ENCODE results near the gene TULP4.

The TULP4 gene

GRCh38 chr6:158497620-158498019, 185.4 kb downstream of the TULP4 start:
- no peak for DNase-seq (ENCODE audit: low read depth in 4 of 4, low spot score in 1 of 4)

DNA sequence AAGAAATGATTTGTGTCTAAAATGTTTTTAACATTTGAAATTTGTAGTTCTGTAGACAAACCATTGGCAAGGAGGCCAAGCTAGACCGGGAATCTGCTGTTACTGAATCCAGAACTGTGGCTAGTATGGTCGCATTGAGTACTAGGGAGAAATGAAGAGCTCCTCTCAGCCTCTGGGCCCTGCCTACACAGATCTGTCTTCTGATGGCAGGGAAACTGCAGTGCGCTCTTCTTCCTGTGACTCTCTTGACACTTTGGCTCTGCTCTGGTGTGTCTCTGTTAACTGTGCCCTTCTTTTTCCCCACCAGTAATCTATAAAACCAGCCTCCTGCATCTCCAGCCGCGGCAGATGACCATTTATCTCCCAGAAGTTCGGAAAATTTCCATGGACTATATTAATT, 186.1 kb downstream of the TULP4 start:
- DNase-seq (ENCODE audit: low read depth in 4 of 4, low spot score in 1 of 4) = no peak

DNA sequence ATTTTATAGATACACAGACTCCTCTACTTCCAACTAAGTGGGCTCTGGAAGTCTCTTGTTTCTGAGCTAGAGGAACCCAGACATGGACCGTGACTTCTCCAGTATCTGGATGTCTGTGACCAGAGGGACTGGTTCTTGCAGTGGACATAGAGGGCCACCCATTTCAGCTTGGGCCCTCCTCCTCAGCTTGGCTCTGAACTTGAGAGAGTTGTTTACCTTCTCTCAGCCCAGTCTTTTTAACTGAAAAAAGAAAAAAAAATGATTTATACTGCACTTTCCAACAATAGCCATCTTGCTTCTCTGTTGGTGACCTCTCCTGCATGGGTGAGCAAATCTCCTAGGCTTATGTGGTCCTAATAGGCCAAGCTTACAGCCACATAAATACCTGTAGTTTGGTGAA, 187.3 kb downstream of the TULP4 start:
- DNase-seq (ENCODE audit: low read depth in 4 of 4, low spot score in 1 of 4) = no peak

- no peak for DNase-seq (ENCODE audit: low read depth in 4 of 4, low spot score in 1 of 4)
These were observed 187.9 kb downstream of the TULP4 start for GRCh38 chr6:158500016-158500735.

- no peak for DNase-seq (ENCODE audit: low read depth in 4 of 4, low spot score in 1 of 4)
These were observed 189.3 kb downstream of the TULP4 start for GRCh38 chr6:158501360-158502262.

GRCh38 chr6:158502263-158502950, 190.1 kb downstream of the TULP4 start:
- no peak for DNase-seq (ENCODE audit: low read depth in 4 of 4, low spot score in 1 of 4)

DNA sequence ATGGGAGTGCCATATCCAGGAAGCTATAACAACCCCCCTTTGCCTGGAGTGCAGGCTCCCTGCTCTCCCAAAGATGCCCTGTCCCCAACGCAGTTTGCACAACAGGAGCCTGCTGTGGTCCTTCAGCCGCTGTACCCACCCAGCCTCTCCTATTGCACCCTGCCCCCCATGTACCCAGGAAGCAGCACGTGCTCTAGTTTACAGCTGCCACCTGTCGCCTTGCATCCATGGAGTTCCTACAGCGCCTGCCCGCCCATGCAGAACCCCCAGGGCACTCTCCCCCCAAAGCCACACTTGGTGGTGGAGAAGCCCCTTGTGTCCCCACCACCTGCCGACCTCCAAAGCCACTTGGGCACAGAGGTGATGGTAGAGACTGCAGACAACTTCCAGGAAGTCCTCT, 191.0 kb downstream of the TULP4 start:
- DNase-seq (ENCODE audit: low read depth in 4 of 4, low spot score in 1 of 4) = no peak

DNA sequence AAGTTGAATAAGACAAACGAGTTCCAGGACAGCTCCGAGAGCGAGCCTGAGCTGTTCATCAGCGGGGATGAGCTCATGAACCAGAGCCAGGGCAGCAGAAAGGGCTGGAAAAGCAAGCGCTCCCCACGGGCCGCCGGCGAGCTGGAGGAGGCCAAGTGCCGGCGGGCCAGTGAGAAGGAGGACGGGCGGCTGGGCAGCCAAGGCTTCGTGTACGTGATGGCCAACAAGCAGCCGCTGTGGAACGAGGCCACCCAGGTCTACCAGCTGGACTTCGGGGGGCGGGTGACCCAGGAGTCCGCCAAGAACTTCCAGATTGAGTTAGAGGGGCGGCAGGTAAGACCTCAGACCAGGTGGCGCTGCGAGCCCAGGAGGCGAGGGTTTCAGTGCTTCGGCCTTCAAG, 191.6 kb downstream of the TULP4 start:
- DNase-seq (ENCODE audit: low read depth in 4 of 4, low spot score in 1 of 4) = no peak

DNA sequence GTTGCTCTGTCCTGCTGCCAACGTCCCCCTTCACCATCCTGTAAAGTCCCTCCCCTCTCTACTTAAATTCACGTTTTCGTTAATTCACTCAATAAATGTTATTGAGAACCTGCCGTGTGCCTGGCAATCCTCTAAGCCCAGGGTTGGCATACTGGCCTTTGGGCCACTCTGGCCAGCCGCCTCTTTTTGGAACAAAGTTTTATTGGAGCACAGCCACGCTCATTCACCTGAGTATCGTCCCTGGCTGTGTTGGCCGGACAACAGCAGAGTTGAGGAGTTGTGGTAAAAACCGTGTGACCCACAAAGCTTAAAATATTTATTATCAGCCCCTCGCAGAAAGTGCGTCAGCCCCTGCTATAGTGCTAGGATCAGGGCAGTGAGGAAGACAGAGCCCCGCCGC, 192.9 kb downstream of the TULP4 start:
- DNase-seq (ENCODE audit: low read depth in 4 of 4, low spot score in 1 of 4) = no peak

- no peak for DNase-seq (ENCODE audit: low read depth in 4 of 4, low spot score in 1 of 4)
These were observed 194.3 kb downstream of the TULP4 start for GRCh38 chr6:158506601-158507000.

DNA sequence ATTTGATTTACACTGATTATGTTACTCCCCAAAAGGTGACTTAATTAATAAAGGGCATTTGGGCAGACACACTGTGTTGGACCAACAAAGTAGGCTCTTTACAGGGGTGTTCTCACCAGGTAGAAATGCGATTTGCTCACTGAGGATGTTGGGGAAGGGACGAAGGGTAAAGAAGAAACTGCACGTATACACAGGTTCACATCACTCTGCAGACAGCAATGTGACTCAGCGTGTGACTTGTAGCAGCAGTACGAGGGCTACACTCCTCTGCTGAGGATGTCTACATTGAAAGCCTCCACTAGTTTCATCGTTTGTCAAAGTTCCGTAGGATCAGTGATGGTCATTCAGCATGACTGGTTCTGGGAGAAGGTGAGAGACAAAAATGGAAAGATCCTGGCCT, 194.9 kb downstream of the TULP4 start:
- no peak for DNase-seq (ENCODE audit: low read depth in 4 of 4, low spot score in 1 of 4)

GRCh38 chr6:158508450-158508849, 196.2 kb downstream of the TULP4 start:
- no peak for DNase-seq (ENCODE audit: low read depth in 4 of 4, low spot score in 1 of 4)

- no peak for DNase-seq (ENCODE audit: low read depth in 4 of 4, low spot score in 1 of 4)
These were observed 197.2 kb downstream of the TULP4 start for GRCh38 chr6:158509465-158509864.

DNA sequence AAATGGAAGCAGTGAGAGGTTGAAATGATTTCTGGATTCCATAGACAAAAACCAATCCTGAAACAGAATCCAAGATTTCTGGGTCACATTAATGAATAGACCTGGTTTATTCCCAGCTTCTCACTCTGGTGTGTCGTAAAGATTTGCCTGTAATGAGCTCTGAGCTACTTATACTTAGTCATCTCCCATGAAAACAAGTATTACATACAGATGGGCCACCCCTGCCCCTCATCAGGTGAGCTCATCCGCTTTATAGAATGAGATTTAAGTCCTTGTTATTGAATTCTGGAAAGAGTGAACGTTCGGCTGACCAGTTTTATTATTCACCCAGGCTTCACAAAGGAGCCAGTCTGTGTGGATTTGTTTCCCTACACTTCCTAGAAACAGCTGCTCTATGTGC, 200.5 kb downstream of the TULP4 start:
- no peak for DNase-seq (ENCODE audit: low read depth in 4 of 4, low spot score in 1 of 4)

DNA sequence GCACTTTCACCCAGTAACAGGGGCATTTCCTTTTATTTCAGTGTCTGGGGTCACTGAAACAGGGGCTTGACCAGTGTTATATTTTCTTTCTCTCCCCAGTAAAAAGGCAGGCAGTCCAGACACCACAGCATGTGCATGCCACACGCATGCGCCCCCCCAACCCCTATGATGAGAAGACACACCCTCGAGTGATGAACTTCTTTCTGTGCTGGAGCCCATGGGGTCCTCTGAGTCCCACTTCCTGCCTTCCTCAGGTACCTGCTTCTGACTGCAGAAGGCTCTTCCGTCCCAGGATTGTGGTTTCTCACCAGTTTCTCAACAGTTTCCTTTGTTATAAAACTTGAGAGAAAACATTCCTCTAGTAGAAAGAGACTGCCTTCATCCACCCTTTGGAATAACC, 201.9 kb downstream of the TULP4 start:
- DNase-seq (ENCODE audit: low read depth in 4 of 4, low spot score in 1 of 4) = no peak

GRCh38 chr6:158514991-158515390, 202.7 kb downstream of the TULP4 start:
- DNase-seq (ENCODE audit: low read depth in 4 of 4, low spot score in 1 of 4) = no peak

GRCh38 chr6:158516098-158516497, 203.8 kb downstream of the TULP4 start:
- DNase-seq (ENCODE audit: low read depth in 4 of 4, low spot score in 1 of 4) = no peak

GRCh38 chr6:158517038-158517437, 204.8 kb downstream of the TULP4 start:
- no peak for DNase-seq (ENCODE audit: low read depth in 4 of 4, low spot score in 1 of 4)

GRCh38 chr6:158517581-158517980, 205.3 kb downstream of the TULP4 start:
- no peak for DNase-seq (ENCODE audit: low read depth in 4 of 4, low spot score in 1 of 4)

DNA sequence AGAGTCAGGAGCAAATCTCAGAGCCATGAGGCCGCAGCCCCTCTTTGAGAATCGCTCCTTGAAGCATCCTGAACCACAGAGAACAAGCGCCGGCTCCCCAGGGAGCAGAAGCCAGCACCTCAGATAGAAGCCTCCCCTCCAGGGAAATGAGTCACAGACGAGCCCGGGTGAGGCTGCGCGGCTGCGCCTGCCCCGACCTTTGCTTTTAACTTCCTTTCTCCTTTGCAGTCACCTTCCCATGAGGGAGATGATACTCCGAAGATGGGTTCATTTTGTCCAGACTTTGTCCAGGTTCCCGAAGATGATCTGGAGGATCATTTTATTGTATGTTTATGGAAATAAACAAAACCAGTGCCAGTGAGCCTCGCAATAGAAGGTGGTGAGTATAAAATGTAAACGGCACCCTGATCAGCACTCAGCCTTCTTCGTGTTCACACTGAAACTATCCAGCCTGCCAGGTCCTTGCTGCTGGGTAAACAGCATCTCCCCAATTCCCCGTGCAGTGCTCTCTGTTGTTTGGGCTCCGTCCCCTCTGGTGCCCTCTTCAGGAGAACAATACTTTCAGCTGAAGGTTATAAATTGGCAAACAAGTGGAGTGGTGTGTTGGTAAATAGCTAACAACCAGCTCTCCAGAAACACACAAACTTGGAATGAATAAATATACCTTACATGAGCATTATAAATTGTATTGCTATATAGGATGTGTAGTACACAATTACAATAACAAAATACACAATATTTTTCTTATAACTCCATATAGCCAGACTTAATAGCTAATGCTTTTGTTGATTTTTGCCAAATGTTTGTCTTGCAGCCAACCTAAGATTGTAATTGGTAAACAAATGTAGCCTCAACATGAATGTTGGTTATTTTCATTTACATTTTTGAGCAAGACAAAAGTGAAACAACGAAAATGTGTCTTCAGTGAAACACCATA, 206.2 kb downstream of the TULP4 start:
- DNase-seq (ENCODE audit: low read depth in 4 of 4, low spot score in 1 of 4) = peak in 2 of 4 experiments; percentile 30 to 34

DNA sequence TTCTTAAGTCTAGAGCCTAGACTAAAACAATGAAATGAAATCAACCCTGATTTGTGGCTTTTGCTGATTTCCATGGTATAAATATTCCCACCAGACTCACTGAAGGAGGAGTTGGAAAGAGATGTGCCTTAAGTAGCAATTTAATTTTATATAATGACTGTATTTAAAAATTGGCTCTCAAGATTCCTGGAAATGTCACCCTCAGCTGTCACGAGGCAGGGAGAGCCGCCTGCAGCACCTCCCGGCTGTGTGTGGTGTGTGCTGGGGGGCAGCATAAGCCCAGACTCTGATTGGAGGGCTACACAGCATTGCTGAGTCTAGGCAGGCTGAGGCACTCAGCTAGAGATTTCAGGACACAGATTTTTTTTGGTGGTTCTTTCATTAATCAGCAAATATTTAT, 207.0 kb downstream of the TULP4 start:
- no peak for DNase-seq (ENCODE audit: low read depth in 4 of 4, low spot score in 1 of 4)

Data from stimulated activated CD4-positive, alpha-beta T cell treated with anti-CD3 and anti-CD28 coated beads, Interleukin-1b, Interleukin-23, amount 100 ng/mL, for 24 hours (primary cell).